ENCODE measurements around the gene SYNGR1.
"Not testable (repeated sequence)": the region's sequence is repeated elsewhere in the genome, so short reads cannot be mapped to it uniquely, and the experiment has no call there.

The SYNGR1 gene

GRCh38 chr22:39316440-39317083 lies 33.2 kb upstream of the SYNGR1 start:
- peak; percentile 88 for DNase-seq (ENCODE audit: low spot score)

- no peak for DNase-seq (ENCODE audit: low spot score)
Measured at GRCh38 chr22:39317084-39317774, 32.6 kb upstream of the SYNGR1 start.

- DNase-seq (ENCODE audit: low spot score), result no peak
Measured at GRCh38 chr22:39317775-39318506, 31.9 kb upstream of the SYNGR1 start.

GRCh38 chr22:39318507-39319283 lies 31.1 kb upstream of the SYNGR1 start:
- no peak for DNase-seq (ENCODE audit: low spot score)

- peak; percentile 98 for DNase-seq (ENCODE audit: low spot score)
Measured at GRCh38 chr22:39319284-39320022, 30.3 kb upstream of the SYNGR1 start, which contains the start of gene RPL3. Gene RPL3 (minus strand): TSS chr22:39319623. CDS start chr22:39319597, 26 bp downstream.

- not testable (repeated sequence) for DNase-seq (ENCODE audit: low spot score)
Measured at GRCh38 chr22:39320616-39321029, 29.2 kb upstream of the SYNGR1 start.

- no peak for DNase-seq (ENCODE audit: low spot score)
Measured at GRCh38 chr22:39325392-39325932, 24.3 kb upstream of the SYNGR1 start.

- no peak for DNase-seq (ENCODE audit: low spot score)
Measured at GRCh38 chr22:39327995-39328754, 21.6 kb upstream of the SYNGR1 start.

GRCh38 chr22:39330553-39330952 lies 19.2 kb upstream of the SYNGR1 start:
- not testable (repeated sequence) for DNase-seq (ENCODE audit: low spot score)

GRCh38 chr22:39332441-39333064 lies 17.2 kb upstream of the SYNGR1 start:
- peak; percentile 76 for DNase-seq (ENCODE audit: low spot score)

GRCh38 chr22:39336411-39336810 lies 13.4 kb upstream of the SYNGR1 start:
- no peak for DNase-seq (ENCODE audit: low spot score)

GRCh38 chr22:39339775-39340174 lies 10.0 kb upstream of the SYNGR1 start:
- not testable (repeated sequence) for DNase-seq (ENCODE audit: low spot score)

GRCh38 chr22:39341179-39341578 lies 8.6 kb upstream of the SYNGR1 start:
- DNase-seq (ENCODE audit: low spot score), result no peak

- peak; percentile 71 for DNase-seq (ENCODE audit: low spot score)
Measured at GRCh38 chr22:39343259-39344045, 6.3 kb upstream of the SYNGR1 start.

GRCh38 chr22:39344046-39344390 lies 5.8 kb upstream of the SYNGR1 start:
- DNase-seq (ENCODE audit: low spot score), result no peak

GRCh38 chr22:39345231-39345630 lies 4.6 kb upstream of the SYNGR1 start:
- no peak for DNase-seq (ENCODE audit: low spot score)

- peak; percentile 46 for DNase-seq (ENCODE audit: low spot score)
Measured at GRCh38 chr22:39348909-39349505, 784 bp upstream of the SYNGR1 start.

GRCh38 chr22:39349506-39349966 lies 255 bp upstream of the SYNGR1 start:
- no peak for DNase-seq (ENCODE audit: low spot score)
